Mucosa of gallbladder (tissue), 1 donor: ENCODE results near the gene STBD1. TPM values are rescaled to one million over a fixed set of nuclear protein-coding genes. Genes with fewer than 3 reads are reported as not detected.
"Not testable (repeated sequence)": the region's sequence is repeated elsewhere in the genome, so short reads cannot be mapped to it uniquely, and the experiment has no call there.

Experiments
- DNase-seq: peaks from one replicate; pipeline ENCODE4 v3.0.0-alpha.2; 2020; ENCODE audit warnings: low spot score
- total RNA-seq: library from RNA; stranded (reverse); gene quantifications from one replicate; pipeline ENCODE4 v1.2.1, GENCODE V29; 2021
- donor health status: DM: no; HTN: no; CAD: no.

The STBD1 gene
- total RNA-seq, 1 donor from 2014 or later: 16.3 TPM

- DNase-seq: no peak
Observed at GRCh38 chr4:76322236-76322635, 15.7 kb downstream of the STBD1 start.

GRCh38 chr4:76325072-76325471 lies 18.5 kb downstream of the STBD1 start:
- no peak for DNase-seq

GRCh38 chr4:76326515-76326914 lies 20.0 kb downstream of the STBD1 start:
- no peak for DNase-seq

- DNase-seq: no peak
Observed at GRCh38 chr4:76334885-76335284, 28.4 kb downstream of the STBD1 start.

GRCh38 chr4:76339364-76339763 lies 32.8 kb downstream of the STBD1 start:
- no peak for DNase-seq

- DNase-seq: no peak
Observed at GRCh38 chr4:76341063-76341462, 34.5 kb downstream of the STBD1 start.

GRCh38 chr4:76342191-76342590 lies 35.7 kb downstream of the STBD1 start:
- no peak for DNase-seq

GRCh38 chr4:76342803-76343202 lies 36.3 kb downstream of the STBD1 start:
- no peak for DNase-seq

- no peak for DNase-seq
Observed at GRCh38 chr4:76354517-76355473, 48.3 kb downstream of the STBD1 start.

- no peak for DNase-seq
Observed at GRCh38 chr4:76357981-76358380, 51.4 kb downstream of the STBD1 start.

- DNase-seq: not testable (repeated sequence)
Observed at GRCh38 chr4:76359881-76360466, 53.4 kb downstream of the STBD1 start.

Other genes with a start within 250 kb of the STBD1 start
- 1.6 TPM for gene ART3, start 232.0 kb upstream of the STBD1 start, total RNA-seq
- gene NUP54, start 158.3 kb upstream of the STBD1 start, total RNA-seq: 23.5 TPM
- gene SCARB2, start 92.9 kb upstream of the STBD1 start, total RNA-seq: 213 TPM
- gene FAM47E, start 55.0 kb upstream of the STBD1 start, total RNA-seq: 13.8 TPM
- gene CCDC158, start 114.4 kb downstream of the STBD1 start, total RNA-seq: 0.55 TPM
- gene SHROOM3, start 128.5 kb downstream of the STBD1 start, total RNA-seq: 320 TPM